ENCODE results near the gene DNTTIP2. TPM values are rescaled to one million over a fixed set of nuclear protein-coding genes. Genes with fewer than 3 reads are reported as not detected.

The DNTTIP2 gene
- total RNA-seq, 1 experiment from 2014 or later = 39.9 TPM

DNA sequence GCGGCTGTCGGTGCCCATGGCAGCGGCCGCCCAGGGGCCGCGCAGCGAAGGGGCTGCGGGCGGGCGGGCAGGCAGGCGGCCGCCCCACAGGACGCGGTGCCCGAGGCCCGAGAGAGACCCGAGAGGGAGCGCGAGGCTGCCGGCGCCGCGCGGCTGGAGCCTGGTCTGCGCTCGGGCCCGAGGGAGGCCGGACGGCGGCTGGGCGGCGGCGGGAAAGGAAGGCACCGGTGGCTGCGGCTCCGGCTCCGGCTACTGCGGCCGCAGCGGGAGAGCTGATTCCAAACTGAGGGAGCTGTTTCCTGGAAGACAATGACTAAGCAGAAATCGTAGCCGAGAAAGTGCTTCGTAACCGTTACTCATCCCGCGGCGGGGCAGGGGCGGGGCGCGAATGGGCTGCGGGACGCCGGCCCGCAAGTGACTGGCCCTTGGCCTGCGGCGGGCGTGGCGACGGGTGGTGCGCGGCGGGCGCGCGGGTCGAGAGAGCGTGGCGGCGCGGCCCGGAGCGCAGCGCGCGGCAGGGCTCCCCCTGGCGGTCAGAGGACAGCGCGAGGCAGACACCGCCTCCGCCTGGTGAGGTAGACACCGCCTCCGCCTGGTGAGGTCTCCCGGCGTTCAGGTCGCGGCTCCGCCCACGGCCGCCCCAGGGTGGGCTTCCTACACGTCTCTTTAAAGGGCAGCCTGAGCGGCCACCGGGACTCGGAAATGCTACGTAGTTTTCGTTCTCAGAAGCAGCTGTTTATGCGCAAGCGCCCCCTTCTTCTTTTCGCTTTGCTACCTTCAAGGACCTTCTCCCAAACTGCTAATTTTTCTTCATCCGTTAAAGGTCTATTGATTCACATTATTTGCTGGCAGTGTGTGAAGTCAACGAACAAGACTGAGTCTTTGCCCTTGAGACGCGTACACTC is 30.4 kb upstream of the DNTTIP2 start, which contains the start of gene GCLM:
TSS of gene GCLM (minus strand) at position 285 of the 905 bp plus-strand sequence. CDS start at position 18, 267 bp downstream.
- H3K4me1 ChIP-seq = no peaks in the 10 kb centered on the region
- BruUV-seq (replicated peaks) = no TSS peak
- H3K4me3 ChIP-seq (ENCODE audit: low read depth, low read length) = peak within 1 kb of the TSS; percentile 40
- ChIA-PET POLR2A (interaction anchor here (2.1 kb wide), 1 partner anchor 30 kb away, joined by 6 read pairs; no protein-coding TSS in a partner anchor), CTCF (no interaction called here)
- Mint-ChIP-seq H3K4me1 (ENCODE audit: low read depth, unreplicated experiment) (no peaks in the 10 kb centered on the region), H3K9me3 (ENCODE audit: unreplicated experiment) (no peaks in the 10 kb centered on the region), H3K36me3 (ENCODE audit: insufficient read depth, unreplicated experiment) (no peaks in the 10 kb centered on the region), H3K4me3 (ENCODE audit: unreplicated experiment) (peak within 1 kb of the TSS; percentile 82), H3K27me3 (ENCODE audit: insufficient read depth, unreplicated experiment) (peaks cover 9% of the 10 kb centered on the region), H3K27ac (ENCODE audit: unreplicated experiment) (peak within 1 kb of the TSS; percentile 22)
- peak; percentile 86 to 91 for DNase-seq
- no peaks in the 10 kb centered on the region for H3K9me3 ChIP-seq
- H3K36me3 ChIP-seq (ENCODE audit: control insufficient read depth, insufficient read depth, low read length) = no peaks in the 10 kb centered on the region
- intact Hi-C loops (cut with micrococcal nuclease; ENCODE audit: unreplicated experiment) = loop anchor here (2.0 kb wide), 2 partner anchors 23 to 31 kb away; partner anchors contain the start of gene DNTTIP2
- H3K27me3 ChIP-seq (replicated peaks; ENCODE audit: control insufficient read depth, insufficient read depth, low read length) = no peaks in the 10 kb centered on the region
- TF ChIP-seq, protein P1, sequence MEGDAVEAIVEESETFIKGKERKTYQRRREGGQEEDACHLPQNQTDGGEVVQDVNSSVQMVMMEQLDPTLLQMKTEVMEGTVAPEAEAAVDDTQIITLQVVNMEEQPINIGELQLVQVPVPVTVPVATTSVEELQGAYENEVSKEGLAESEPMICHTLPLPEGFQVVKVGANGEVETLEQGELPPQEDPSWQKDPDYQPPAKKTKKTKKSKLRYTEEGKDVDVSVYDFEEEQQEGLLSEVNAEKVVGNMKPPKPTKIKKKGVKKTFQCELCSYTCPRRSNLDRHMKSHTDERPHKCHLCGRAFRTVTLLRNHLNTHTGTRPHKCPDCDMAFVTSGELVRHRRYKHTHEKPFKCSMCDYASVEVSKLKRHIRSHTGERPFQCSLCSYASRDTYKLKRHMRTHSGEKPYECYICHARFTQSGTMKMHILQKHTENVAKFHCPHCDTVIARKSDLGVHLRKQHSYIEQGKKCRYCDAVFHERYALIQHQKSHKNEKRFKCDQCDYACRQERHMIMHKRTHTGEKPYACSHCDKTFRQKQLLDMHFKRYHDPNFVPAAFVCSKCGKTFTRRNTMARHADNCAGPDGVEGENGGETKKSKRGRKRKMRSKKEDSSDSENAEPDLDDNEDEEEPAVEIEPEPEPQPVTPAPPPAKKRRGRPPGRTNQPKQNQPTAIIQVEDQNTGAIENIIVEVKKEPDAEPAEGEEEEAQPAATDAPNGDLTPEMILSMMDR (IDR thresholded peaks at IDR 0.05; ENCODE audit: insufficient read depth in 1 of 2, low read depth in 1 of 2, low read length in 1 of 2, severe bottlenecking in 1 of 2, unreplicated experiment in 1 of 2) = peak; percentile 59 to 76

- no peaks in the 10 kb centered on the region for H3K36me3 Mint-ChIP-seq (ENCODE audit: insufficient read depth, unreplicated experiment)
- intact Hi-C loops (cut with micrococcal nuclease; ENCODE audit: unreplicated experiment) = loop anchor here (2.0 kb wide), 2 partner anchors 22 to 30 kb away; partner anchors contain the start of gene DNTTIP2
- H3K9me3 ChIP-seq = no peaks in the 10 kb centered on the region
- H3K9me3 Mint-ChIP-seq (ENCODE audit: unreplicated experiment) = no peaks in the 10 kb centered on the region
- H3K36me3 ChIP-seq (ENCODE audit: control insufficient read depth, insufficient read depth, low read length) = no peaks in the 10 kb centered on the region
- no TSS peak for BruUV-seq (replicated peaks)
- H3K4me3 ChIP-seq (ENCODE audit: low read depth, low read length) = peak overlapping the region; percentile 40
- peaks cover 4% of the 10 kb centered on the region for H3K27me3 Mint-ChIP-seq (ENCODE audit: insufficient read depth, unreplicated experiment)
- ChIA-PET CTCF (no interaction called here), POLR2A (interaction anchor here (2.1 kb wide), 1 partner anchor 29 kb away, joined by 6 read pairs; no protein-coding TSS in a partner anchor)
- H3K4me3 Mint-ChIP-seq (ENCODE audit: unreplicated experiment) = peak overlapping the region; percentile 82
- H3K4me1 Mint-ChIP-seq (ENCODE audit: low read depth, unreplicated experiment) = no peaks in the 10 kb centered on the region
- no peaks in the 10 kb centered on the region for H3K27me3 ChIP-seq (replicated peaks; ENCODE audit: control insufficient read depth, insufficient read depth, low read length)
- peak overlapping the region; percentile 22 for H3K27ac Mint-ChIP-seq (ENCODE audit: unreplicated experiment)
- TF ChIP-seq, protein P1 (IDR thresholded peaks at IDR 0.05; ENCODE audit: insufficient read depth in 1 of 2, low read depth in 1 of 2, low read length in 1 of 2, severe bottlenecking in 1 of 2, unreplicated experiment in 1 of 2) = no peak
- DNase-seq = peak; percentile 36 to 39
- no peaks in the 10 kb centered on the region for H3K4me1 ChIP-seq
These were observed 29.6 kb upstream of the DNTTIP2 start for GRCh38 chr1:93908394-93909145.

GRCh38 chr1:93907718-93908117 is 28.7 kb upstream of the DNTTIP2 start:
- H3K4me1 Mint-ChIP-seq (ENCODE audit: low read depth, unreplicated experiment) = no peaks in the 10 kb centered on the region
- no peak overlapping the region for H3K27ac Mint-ChIP-seq (ENCODE audit: unreplicated experiment)
- BruUV-seq (replicated peaks) = no TSS peak
- H3K27me3 Mint-ChIP-seq (ENCODE audit: insufficient read depth, unreplicated experiment) = no peaks in the 10 kb centered on the region
- intact Hi-C loops (cut with micrococcal nuclease; ENCODE audit: unreplicated experiment) = loop anchor here (2.0 kb wide), 3 partner anchors 21 to 61 kb away; partner anchors contain the start of gene DNTTIP2
- H3K9me3 Mint-ChIP-seq (ENCODE audit: unreplicated experiment) = no peaks in the 10 kb centered on the region
- no peaks in the 10 kb centered on the region for H3K36me3 Mint-ChIP-seq (ENCODE audit: insufficient read depth, unreplicated experiment)
- CTCF ChIA-PET = no interaction called here
- no peak for DNase-seq
- TF ChIP-seq, protein P1 (IDR thresholded peaks at IDR 0.05; ENCODE audit: insufficient read depth in 1 of 2, low read depth in 1 of 2, low read length in 1 of 2, severe bottlenecking in 1 of 2, unreplicated experiment in 1 of 2) = no peak
- peak overlapping the region; percentile 40 for H3K4me3 Mint-ChIP-seq (ENCODE audit: unreplicated experiment)
- POLR2A ChIA-PET = no interaction called here
- Histone ChIP-seq H3K4me1 (no peaks in the 10 kb centered on the region), H3K9me3 (no peaks in the 10 kb centered on the region), H3K36me3 (ENCODE audit: control insufficient read depth, insufficient read depth, low read length) (no peaks in the 10 kb centered on the region), H3K4me3 (ENCODE audit: low read depth, low read length) (no peak overlapping the region), H3K27me3 (replicated peaks; ENCODE audit: control insufficient read depth, insufficient read depth, low read length) (no peaks in the 10 kb centered on the region)

Data from Caco-2 (cell line).